ENCODE data around the gene RCN2. TPM values are rescaled to one million over a fixed set of nuclear protein-coding genes. Genes with fewer than 3 reads are reported as not detected.

Gene RCN2
- total and polyA plus RNA-seq, 2 experiments from 2014 or later: 170 to 327 TPM

DNA sequence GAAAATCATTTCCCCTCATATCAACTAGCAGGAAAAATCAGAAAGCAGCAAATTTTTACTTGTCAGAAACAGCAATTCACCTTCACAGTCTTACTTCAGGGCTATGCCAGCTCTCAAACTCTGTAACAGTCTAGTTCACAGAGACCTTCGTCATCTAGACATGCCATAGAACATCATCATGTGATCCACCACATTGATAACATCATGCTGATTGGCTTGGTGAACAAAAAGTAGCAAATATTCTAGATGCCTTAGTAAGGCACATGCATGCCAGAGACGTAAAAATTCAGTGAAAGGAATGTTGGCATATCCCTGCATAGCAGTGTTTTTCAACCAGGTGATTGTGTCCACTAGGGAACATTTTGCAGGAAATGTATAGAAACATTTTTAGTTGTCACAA, 17.8 kb upstream of the RCN2 start (continued):
- TF ChIP-seq, protein P1, sequence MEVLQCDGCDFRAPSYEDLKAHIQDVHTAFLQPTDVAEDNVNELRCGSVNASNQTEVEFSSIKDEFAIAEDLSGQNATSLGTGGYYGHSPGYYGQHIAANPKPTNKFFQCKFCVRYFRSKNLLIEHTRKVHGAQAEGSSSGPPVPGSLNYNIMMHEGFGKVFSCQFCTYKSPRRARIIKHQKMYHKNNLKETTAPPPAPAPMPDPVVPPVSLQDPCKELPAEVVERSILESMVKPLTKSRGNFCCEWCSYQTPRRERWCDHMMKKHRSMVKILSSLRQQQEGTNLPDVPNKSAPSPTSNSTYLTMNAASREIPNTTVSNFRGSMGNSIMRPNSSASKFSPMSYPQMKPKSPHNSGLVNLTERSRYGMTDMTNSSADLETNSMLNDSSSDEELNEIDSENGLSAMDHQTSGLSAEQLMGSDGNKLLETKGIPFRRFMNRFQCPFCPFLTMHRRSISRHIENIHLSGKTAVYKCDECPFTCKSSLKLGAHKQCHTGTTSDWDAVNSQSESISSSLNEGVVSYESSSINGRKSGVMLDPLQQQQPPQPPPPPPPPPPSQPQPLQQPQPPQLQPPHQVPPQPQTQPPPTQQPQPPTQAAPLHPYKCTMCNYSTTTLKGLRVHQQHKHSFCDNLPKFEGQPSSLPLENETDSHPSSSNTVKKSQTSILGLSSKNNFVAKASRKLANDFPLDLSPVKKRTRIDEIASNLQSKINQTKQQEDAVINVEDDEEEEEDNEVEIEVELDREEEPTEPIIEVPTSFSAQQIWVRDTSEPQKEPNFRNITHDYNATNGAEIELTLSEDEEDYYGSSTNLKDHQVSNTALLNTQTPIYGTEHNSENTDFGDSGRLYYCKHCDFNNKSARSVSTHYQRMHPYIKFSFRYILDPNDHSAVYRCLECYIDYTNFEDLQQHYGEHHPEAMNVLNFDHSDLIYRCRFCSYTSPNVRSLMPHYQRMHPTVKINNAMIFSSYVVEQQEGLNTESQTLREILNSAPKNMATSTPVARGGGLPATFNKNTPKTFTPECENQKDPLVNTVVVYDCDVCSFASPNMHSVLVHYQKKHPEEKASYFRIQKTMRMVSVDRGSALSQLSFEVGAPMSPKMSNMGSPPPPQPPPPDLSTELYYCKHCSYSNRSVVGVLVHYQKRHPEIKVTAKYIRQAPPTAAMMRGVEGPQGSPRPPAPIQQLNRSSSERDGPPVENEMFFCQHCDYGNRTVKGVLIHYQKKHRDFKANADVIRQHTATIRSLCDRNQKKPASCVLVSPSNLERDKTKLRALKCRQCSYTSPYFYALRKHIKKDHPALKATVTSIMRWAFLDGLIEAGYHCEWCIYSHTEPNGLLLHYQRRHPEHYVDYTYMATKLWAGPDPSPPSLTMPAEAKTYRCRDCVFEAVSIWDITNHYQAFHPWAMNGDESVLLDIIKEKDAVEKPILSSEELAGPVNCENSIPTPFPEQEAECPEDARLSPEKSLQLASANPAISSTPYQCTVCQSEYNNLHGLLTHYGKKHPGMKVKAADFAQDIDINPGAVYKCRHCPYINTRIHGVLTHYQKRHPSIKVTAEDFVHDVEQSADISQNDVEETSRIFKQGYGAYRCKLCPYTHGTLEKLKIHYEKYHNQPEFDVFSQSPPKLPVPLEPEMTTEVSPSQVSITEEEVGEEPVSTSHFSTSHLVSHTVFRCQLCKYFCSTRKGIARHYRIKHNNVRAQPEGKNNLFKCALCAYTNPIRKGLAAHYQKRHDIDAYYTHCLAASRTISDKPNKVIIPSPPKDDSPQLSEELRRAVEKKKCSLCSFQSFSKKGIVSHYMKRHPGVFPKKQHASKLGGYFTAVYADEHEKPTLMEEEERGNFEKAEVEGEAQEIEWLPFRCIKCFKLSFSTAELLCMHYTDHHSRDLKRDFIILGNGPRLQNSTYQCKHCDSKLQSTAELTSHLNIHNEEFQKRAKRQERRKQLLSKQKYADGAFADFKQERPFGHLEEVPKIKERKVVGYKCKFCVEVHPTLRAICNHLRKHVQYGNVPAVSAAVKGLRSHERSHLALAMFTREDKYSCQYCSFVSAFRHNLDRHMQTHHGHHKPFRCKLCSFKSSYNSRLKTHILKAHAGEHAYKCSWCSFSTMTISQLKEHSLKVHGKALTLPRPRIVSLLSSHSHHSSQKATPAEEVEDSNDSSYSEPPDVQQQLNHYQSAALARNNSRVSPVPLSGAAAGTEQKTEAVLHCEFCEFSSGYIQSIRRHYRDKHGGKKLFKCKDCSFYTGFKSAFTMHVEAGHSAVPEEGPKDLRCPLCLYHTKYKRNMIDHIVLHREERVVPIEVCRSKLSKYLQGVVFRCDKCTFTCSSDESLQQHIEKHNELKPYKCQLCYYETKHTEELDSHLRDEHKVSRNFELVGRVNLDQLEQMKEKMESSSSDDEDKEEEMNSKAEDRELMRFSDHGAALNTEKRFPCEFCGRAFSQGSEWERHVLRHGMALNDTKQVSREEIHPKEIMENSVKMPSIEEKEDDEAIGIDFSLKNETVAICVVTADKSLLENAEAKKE (CRISPR knock-in tag; IDR thresholded peaks at IDR 0.05): no peak
- no peak for TF ChIP-seq JUNB (IDR thresholded peaks at IDR 0.05; ENCODE audit: unreplicated experiment)

DNA sequence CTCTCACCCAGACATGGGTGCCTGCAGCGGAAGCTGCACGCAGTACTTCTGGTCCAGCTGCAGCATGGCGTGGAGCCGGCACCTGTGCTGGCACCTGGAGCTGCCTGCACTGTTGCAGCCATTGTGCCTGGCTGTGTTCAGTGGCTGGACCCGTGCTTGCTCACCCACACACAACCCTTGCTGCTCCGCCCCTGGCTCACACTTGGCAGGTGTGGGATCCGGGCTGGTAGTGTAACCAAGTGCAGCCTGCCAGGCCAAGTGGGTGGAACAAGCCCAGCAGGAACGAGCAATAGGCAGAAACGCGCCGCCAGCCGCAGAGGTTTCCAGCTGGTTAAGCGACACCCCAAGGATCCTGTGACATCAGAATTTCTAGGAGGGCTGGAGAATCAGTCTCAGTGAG, 15.2 kb upstream of the RCN2 start:
- Histone ChIP-seq H3K27me3 (ENCODE audit: insufficient read depth) (no peaks in the 10 kb centered on the region; the same call in 1 of the 2 replicates), H3K9me2 (ENCODE audit: insufficient read depth) (0 out of 2 replicates have a peak, but pooled peaks cover 9% of the 10 kb centered on the region), H3K79me2 (replicated peaks; ENCODE audit: insufficient read depth) (no peaks in the 10 kb centered on the region), H3K36me3 (ENCODE audit: insufficient read depth) (no peaks in the 10 kb centered on the region), H2AFZ (peak overlapping the region; percentile 14; the same call in 1 of the 2 replicates), H3K27ac (ENCODE audit: low read depth) (no peak overlapping the region), H3K4me1 (ENCODE audit: insufficient read depth) (no peaks in the 10 kb centered on the region), H3F3A (replicated peaks; ENCODE audit: low read depth) (no peaks in the 10 kb centered on the region), H3K4me3 (no peak overlapping the region), H4K20me1 (replicated peaks; ENCODE audit: insufficient read depth) (no peaks in the 10 kb centered on the region), H3K4me2 (no peak overlapping the region)
- no peak overlapping the region for H3K4me3 Mint-ChIP-seq
- no peak overlapping the region for H3K27ac Mint-ChIP-seq
- no peaks in the 10 kb centered on the region for H3K36me3 Mint-ChIP-seq (ENCODE audit: low read depth)
- no peaks in the 10 kb centered on the region for H3K4me1 Mint-ChIP-seq
- ATAC-seq: no peak
- H3K9me3 Mint-ChIP-seq: no peaks in the 10 kb centered on the region
- no peaks in the 10 kb centered on the region for H3K27me3 Mint-ChIP-seq (ENCODE audit: insufficient read depth, low read depth, poor library complexity)
- DNase-seq (ENCODE audit: low spot score): no peak
- TF ChIP-seq CREB1 (CRISPR knock-in tag; IDR thresholded peaks at IDR 0.05; ENCODE audit: low read depth) (no peak), NANOG (IDR thresholded peaks at IDR 0.05; ENCODE audit: borderline replicate concordance) (no peak), ZNF331 (CRISPR knock-in tag; IDR thresholded peaks at IDR 0.05; ENCODE audit: low read depth) (no peak), ZNF114 (CRISPR knock-in tag; IDR thresholded peaks at IDR 0.05) (no peak), EZH2phosphoT487 (IDR thresholded peaks at IDR 0.05; ENCODE audit: unreplicated experiment) (no peak), STAT1 (IDR thresholded peaks at IDR 0.05; ENCODE audit: unreplicated experiment) (no peak), JUNB (IDR thresholded peaks at IDR 0.05; ENCODE audit: unreplicated experiment) (no peak)
- TF ChIP-seq, protein P2, sequence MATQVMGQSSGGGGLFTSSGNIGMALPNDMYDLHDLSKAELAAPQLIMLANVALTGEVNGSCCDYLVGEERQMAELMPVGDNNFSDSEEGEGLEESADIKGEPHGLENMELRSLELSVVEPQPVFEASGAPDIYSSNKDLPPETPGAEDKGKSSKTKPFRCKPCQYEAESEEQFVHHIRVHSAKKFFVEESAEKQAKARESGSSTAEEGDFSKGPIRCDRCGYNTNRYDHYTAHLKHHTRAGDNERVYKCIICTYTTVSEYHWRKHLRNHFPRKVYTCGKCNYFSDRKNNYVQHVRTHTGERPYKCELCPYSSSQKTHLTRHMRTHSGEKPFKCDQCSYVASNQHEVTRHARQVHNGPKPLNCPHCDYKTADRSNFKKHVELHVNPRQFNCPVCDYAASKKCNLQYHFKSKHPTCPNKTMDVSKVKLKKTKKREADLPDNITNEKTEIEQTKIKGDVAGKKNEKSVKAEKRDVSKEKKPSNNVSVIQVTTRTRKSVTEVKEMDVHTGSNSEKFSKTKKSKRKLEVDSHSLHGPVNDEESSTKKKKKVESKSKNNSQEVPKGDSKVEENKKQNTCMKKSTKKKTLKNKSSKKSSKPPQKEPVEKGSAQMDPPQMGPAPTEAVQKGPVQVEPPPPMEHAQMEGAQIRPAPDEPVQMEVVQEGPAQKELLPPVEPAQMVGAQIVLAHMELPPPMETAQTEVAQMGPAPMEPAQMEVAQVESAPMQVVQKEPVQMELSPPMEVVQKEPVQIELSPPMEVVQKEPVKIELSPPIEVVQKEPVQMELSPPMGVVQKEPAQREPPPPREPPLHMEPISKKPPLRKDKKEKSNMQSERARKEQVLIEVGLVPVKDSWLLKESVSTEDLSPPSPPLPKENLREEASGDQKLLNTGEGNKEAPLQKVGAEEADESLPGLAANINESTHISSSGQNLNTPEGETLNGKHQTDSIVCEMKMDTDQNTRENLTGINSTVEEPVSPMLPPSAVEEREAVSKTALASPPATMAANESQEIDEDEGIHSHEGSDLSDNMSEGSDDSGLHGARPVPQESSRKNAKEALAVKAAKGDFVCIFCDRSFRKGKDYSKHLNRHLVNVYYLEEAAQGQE (IDR thresholded peaks at IDR 0.05; ENCODE audit: unreplicated experiment): no peak
